GM21515 (cell line): ENCODE data around the gene SEL1L2.
"Not testable (repeated sequence)": the region's sequence is repeated elsewhere in the genome, so short reads cannot be mapped to it uniquely, and the experiment has no call there.

Source experiments
- ATAC-seq: cut with Tn5 transposase; IDR thresholded peaks from one replicate; pipeline ENCODE4 v1.9.1; 2021; ENCODE audit not compliant: unreplicated experiment

SEL1L2 gene

GRCh38 chr20:13990465-13990864, at the start of gene SEL1L2:
TSS of gene SEL1L2 (minus strand) at chr20:13990614. CDS start at chr20:13990534, 80 bp downstream.
- ATAC-seq: no peak

- no peak for ATAC-seq
Measured at GRCh38 chr20:14036567-14036966, 46.2 kb upstream of the SEL1L2 start.

- ATAC-seq: no peak
Measured at GRCh38 chr20:14033310-14033709, 42.9 kb upstream of the SEL1L2 start.

- ATAC-seq: no peak
Measured at GRCh38 chr20:14030991-14031390, 40.6 kb upstream of the SEL1L2 start.

GRCh38 chr20:14012671-14013070, 22.3 kb upstream of the SEL1L2 start:
- ATAC-seq: no peak

- no peak for ATAC-seq
Measured at GRCh38 chr20:14009208-14009607, 18.8 kb upstream of the SEL1L2 start.

- ATAC-seq: no peak
Measured at GRCh38 chr20:14005996-14006395, 15.6 kb upstream of the SEL1L2 start.

- no peak for ATAC-seq
Measured at GRCh38 chr20:14000917-14001316, 10.5 kb upstream of the SEL1L2 start.

GRCh38 chr20:13996265-13996664, 5.9 kb upstream of the SEL1L2 start:
- ATAC-seq: no peak

- ATAC-seq: no peak
Measured at GRCh38 chr20:13995841-13996240, 5.4 kb upstream of the SEL1L2 start.

GRCh38 chr20:13995086-13995665, 4.8 kb upstream of the SEL1L2 start, which contains the start of gene MACROD2:
TSS of gene MACROD2 (plus strand) at chr20:13995516.
- no peak for ATAC-seq

GRCh38 chr20:13991955-13992354, 1.5 kb upstream of the SEL1L2 start:
- ATAC-seq: not testable (repeated sequence)

GRCh38 chr20:13991311-13991710, 897 bp upstream of the SEL1L2 start:
- no peak for ATAC-seq

GRCh38 chr20:13984211-13984610, 6.2 kb downstream of the SEL1L2 start:
- no peak for ATAC-seq

- no peak for ATAC-seq
Measured at GRCh38 chr20:13960525-13960924, 29.9 kb downstream of the SEL1L2 start.

GRCh38 chr20:13960119-13960518, 30.3 kb downstream of the SEL1L2 start:
- ATAC-seq: no peak

- ATAC-seq: no peak
Measured at GRCh38 chr20:13953227-13953626, 37.2 kb downstream of the SEL1L2 start.

- no peak for ATAC-seq
Measured at GRCh38 chr20:13947719-13948118, 42.7 kb downstream of the SEL1L2 start.

GRCh38 chr20:13941031-13941430, 49.4 kb downstream of the SEL1L2 start:
- no peak for ATAC-seq

- ATAC-seq: no peak
Measured at GRCh38 chr20:13936781-13937576, 53.4 kb downstream of the SEL1L2 start.

- no peak for ATAC-seq
Measured at GRCh38 chr20:13934992-13935894, 55.2 kb downstream of the SEL1L2 start.
